Aorta (tissue), 4 donors: ENCODE results near the gene ARHGAP29. TPM values are rescaled to one million over a fixed set of nuclear protein-coding genes. Genes with fewer than 3 reads are reported as not detected.

Source experiments
- polyA plus RNA-seq, 2 donors: library from polyadenylated mRNA; stranded (reverse); fragments of 200-250 nt; gene quantifications; one replicate each; pipeline ENCODE4 v1.2.3, GENCODE V29; 2013
- total RNA-seq, 2 donors: library from RNA; stranded (reverse); fragmentation: NEBNext Ultra II Directional; extraction: Animal tissue kit (Norgen Biotek cat#: 25700); gene quantifications; one replicate each; pipeline ENCODE4 v1.2.1, GENCODE V29; 2021
- donor health status: healthy with polysubstance abuse.
- donor health status: Bipolar disorder and iron deficiency.
- donor health status: DM: no; HTN: no; CAD: no.
- donor health status: DM: yes; HTN: yes; CAD: no.

ARHGAP29 gene
- total and polyA plus RNA-seq, 4 donors: 6.8 to 65.4 (median 29.5) TPM

Other genes starting within 250 kb of the ARHGAP29 start
- gene ABCA4, start 116.4 kb downstream of the ARHGAP29 start, total RNA-seq: under 1 TPM; 0.16 to 0.63 TPM
- under 1 TPM; 0.08 to 0.25 TPM for gene ABCA4, start 116.4 kb downstream of the ARHGAP29 start, polyA plus RNA-seq
- 10 to 100 TPM; 26.8 to 34.7 TPM for gene ABCD3, start 180.8 kb upstream of the ARHGAP29 start, total RNA-seq
- gene ABCD3, start 180.8 kb upstream of the ARHGAP29 start, polyA plus RNA-seq: 10 to 100 TPM; 18.4 to 20.4 TPM